GM21360 (cell line): ENCODE results near the gene SNX17.
"Not testable (repeated sequence)": the region's sequence is repeated elsewhere in the genome, so short reads cannot be mapped to it uniquely, and the experiment has no call there.

Source experiments
- ATAC-seq: cut with Tn5 transposase; IDR thresholded peaks from one replicate; pipeline ENCODE4 v1.9.1; 2021; ENCODE audit warnings: mild to moderate bottlenecking, moderate library complexity; ENCODE audit not compliant: unreplicated experiment

The SNX17 gene, protein sequence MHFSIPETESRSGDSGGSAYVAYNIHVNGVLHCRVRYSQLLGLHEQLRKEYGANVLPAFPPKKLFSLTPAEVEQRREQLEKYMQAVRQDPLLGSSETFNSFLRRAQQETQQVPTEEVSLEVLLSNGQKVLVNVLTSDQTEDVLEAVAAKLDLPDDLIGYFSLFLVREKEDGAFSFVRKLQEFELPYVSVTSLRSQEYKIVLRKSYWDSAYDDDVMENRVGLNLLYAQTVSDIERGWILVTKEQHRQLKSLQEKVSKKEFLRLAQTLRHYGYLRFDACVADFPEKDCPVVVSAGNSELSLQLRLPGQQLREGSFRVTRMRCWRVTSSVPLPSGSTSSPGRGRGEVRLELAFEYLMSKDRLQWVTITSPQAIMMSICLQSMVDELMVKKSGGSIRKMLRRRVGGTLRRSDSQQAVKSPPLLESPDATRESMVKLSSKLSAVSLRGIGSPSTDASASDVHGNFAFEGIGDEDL

DNA sequence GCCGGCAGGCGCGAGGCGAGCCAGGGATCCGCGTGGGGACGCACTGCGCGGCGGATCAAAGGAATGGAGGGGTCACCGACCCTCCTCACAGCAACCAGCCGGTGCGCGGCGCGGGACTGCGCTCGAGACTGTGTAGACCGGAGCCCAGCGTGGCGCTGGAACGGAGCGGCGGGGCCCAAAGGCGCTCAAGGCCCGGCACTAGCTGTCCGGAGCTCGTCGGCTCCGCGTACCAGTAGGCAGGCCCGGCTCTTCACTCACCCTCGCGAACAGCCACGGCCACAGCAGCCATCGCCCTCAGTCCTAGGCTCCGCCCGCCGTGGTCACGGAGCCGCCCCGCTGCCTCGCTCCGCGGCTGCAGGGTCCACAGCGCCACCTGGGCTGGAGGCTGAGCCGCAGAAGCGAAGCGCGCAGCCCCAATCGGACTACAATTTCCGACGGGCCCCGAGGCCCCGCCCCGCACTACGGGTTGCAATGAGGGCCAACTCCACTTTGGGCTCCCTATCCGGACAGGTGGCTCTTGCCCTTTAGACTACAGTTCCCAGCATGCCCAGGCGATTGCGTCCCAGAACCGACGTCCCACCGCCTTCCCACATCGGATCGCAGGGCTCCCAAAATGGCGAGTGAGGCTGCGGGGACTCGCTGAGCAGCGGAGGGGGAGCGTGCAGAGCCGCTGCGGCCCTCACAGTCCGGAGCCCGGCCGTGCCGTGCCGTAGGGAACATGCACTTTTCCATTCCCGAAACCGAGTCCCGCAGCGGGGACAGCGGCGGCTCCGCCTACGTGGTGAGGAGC lies at the start of gene SNX17, which contains the start of gene EIF2B4:
Gene SNX17, plus strand, starts transcription at position 591 of the 790 bp plus-strand sequence. Its CDS starts 128 bp downstream, at position 719.
Gene EIF2B4, minus strand, starts transcription at position 313 of the 790 bp plus-strand sequence. Its CDS starts 24 bp downstream, at position 289.
- peak; percentile 88 for ATAC-seq

DNA sequence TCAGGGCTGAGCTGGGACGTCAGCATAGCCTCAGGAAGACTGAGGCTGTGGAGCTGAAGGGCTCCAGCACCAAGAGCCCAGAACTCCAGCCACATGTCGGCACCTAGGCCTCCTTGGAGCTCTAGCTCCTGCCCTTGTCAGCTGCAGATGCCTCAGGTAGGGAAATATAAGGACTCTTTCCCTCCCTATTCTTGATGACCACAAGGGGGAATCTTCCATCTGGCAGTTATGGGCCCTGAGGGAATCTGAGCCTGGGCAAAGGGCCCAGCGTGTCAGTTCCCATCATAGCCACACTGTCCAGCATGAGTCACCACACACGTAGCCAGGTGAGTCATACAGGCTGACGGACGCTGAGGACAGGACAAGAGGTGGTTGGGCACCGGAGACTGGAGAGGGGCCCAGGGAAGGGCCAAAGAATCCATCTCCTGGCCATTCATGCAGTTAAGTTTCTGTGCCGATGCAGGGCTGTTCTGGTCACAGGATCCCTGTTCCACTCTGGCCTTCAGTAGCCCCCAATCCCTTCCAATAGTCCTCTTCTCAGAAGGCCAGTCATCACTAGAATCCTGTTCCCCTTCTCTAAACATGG lies 49.4 kb upstream of the SNX17 start:
- no peak for ATAC-seq

DNA sequence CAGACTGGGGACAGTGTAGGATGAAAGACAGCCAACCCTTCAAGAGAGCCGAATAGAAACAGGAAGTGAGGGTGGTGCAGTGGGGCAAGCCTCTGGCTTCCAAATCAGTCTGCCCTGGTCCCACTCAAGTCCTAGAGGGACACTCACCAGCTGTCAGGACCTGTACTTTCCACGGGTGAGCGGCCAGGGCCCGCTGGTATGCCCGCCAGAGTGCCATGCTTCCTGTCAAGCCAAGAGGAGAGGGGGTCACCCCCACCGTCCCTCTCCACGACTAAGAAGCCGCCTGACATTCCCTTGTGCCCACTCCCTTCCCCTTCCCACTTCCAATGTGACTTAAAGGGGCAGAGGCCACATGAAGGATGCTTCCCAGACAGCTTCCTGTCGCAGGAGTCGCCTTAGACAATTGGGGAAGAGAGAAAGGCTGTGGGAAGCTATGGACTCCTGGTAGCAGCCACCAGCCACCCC lies 48.1 kb upstream of the SNX17 start:
- peak; percentile 20 for ATAC-seq

DNA sequence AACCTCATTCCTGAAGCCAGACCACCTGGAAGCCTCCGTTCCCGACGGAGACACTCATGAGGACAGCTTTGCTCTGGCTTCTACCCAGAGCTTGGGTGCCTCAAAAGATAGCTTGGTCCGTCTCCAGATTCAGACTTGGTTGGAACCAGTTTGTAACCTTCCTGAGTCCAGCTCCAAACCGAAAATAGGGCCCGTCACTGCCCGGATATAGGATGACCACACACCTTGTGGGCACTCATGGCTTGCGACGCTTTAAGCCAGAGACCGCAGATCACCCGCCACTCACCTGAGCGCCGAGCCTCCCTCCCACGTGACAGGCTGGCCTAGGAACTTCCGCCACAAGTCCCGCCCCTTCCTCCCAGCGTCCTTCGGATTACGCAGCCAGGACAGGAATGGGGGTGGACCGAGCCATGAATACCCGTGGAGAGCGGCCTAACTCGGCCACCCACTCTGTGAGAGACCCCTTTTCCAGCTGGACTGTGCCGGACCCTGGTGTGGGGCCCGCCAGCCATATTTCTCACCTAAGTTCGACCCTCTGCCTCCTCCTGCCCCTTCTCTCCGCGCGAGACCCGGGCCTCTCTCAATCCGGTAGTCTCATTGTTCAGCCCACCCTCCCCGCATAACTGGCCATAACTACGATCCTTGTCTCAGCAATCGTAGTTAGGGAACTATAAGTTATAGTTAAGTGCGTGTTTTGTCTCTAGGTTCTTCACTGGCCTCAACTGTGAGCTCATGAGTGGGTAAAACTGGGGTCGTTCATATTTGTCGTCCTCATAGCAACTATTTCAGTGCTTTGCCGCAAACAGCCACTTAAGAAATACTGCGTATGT lies 47.4 kb upstream of the SNX17 start, which contains the start of gene MPV17:
Gene MPV17, minus strand, starts transcription at position 332 of the 830 bp plus-strand sequence. CDS start 580 bp downstream, outside the sequence.
- ATAC-seq = peak; percentile 82

DNA sequence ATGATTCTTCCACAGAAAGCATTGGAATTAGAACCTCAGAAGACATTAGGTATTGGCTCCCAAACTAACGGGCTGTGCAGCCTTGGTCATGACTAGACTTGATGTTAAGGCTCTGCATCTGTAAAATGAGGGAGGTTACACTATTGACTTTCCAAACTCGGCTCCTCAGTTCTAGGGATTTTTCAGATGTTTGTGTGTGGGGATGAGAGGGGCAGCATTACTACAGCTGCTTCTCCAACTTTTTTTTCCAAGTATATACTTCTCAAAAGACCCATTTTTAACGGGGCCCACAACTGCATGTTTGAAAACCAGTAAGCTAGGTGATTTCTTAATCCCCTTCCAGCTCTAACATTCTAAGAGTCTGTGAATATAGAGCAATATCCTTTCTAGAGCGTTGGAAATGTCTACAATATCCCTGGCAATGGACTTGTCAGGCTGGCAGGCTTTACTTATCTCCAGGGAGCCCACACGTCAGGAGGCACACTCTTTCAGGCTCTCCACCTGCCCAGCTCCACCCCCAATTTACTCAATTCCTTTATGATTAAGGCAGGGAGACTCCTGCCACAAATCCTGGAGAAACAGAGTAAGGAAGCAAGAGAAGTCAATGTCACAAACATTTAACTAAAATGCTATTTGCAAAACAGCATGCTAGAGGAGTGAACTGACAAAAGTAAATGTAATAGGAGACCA lies 46.7 kb upstream of the SNX17 start:
- no peak for ATAC-seq

DNA sequence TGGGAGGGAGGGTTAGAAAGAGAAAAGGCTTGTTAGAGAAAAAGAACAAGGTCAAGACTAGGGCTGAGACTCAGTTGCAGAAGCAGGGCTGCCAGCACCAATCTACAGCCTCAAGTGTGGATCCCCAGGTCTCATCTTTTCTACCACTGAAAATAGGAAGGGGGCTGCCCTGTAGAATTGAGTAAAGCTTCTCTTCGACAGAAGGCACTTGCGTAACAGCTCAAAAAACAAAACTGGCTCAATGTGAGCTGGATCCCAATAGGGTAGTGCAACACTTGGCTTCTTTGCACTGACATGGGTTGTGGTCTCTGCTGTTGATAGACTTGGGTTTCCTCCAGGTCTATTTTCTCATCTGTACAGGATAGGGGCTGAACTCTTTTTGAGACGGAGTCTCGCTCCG lies 45.7 kb upstream of the SNX17 start:
- ATAC-seq = no peak

DNA sequence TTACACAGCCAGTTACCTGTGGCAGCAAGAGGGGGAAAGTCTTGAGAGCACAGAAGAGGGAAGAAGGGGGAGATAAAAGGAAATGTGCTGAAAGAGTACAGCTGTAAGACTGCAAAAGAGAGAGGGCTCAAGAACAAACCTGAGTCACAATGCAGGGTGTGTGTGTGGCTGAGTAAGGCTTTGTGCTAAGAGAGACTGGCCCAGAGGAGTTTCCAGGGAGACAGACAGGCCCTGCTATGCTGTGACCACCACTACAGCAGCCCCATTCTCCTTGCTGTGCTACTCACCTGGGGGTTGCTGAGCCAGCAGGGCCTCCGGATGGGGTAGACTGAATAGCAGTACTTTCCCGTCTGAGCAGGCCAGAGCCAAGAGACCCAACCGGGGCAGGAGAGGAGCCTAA lies 35.1 kb upstream of the SNX17 start:
- ATAC-seq = no peak

DNA sequence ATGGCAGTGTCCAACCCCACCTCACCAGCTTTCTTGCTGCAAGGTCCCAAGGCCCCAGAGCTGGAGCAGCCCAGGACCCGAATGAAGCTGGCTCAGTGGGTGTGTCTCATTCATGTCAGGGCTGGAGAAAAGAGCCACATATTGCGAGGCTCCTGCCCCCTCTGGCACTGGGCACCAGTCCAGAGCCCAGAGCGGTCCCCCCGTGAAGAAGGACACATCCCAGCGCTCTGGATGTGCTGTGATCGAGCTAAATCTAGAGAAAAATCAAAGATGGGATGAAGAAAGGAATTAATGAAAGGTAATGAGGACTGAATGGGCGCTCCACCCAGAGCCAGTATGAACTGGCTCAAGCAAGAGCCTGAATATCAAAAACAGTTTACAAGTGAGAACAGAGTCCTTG lies 34.2 kb upstream of the SNX17 start:
- ATAC-seq = no peak

DNA sequence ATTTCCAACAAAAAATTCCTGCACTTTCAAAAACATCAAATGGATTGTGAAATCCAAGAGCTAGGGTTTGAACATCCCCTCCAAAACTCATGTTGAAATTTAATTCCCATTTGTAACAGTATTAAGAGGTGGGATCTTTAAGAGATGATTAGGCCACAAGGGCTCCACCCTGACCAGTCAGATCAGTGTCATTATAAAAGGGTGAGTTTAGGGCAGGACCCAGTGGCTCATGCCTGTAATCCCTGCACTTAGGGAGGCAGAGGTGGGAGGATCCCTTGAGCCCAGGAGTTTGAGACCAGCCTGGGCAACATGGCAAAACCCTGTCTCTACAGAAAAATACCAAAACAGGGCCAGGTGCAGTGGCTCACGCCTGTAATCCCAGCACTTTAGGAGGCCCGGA lies 22.8 kb upstream of the SNX17 start:
- no peak for ATAC-seq

DNA sequence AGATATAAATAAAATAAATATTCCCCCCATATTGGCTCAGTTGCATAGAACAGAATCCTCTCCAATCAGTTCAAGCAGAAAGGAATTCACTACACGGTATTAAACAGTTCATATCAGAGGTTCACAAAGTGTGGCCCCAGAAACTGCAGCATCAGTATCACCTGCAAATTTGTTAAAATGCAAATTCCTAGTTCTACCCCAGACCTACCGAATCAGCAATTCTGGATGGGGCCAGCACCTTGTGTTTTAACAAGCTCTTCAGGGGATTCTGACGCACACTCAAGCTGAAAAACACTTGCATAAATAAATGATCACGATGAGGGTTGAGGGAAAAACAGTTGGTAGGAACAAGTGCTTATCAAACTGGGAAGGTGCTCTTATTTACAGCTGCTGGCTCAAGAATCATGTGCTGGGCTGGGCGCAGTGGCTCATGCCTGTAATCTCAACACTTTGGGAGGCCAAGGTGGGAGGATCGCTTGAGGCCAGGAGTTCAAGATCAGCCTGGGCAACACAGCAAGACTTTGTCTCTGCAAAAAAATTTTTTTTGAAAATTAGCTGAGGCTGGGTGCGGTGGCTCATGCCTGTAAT lies 20.2 kb upstream of the SNX17 start:
- ATAC-seq = no peak

DNA sequence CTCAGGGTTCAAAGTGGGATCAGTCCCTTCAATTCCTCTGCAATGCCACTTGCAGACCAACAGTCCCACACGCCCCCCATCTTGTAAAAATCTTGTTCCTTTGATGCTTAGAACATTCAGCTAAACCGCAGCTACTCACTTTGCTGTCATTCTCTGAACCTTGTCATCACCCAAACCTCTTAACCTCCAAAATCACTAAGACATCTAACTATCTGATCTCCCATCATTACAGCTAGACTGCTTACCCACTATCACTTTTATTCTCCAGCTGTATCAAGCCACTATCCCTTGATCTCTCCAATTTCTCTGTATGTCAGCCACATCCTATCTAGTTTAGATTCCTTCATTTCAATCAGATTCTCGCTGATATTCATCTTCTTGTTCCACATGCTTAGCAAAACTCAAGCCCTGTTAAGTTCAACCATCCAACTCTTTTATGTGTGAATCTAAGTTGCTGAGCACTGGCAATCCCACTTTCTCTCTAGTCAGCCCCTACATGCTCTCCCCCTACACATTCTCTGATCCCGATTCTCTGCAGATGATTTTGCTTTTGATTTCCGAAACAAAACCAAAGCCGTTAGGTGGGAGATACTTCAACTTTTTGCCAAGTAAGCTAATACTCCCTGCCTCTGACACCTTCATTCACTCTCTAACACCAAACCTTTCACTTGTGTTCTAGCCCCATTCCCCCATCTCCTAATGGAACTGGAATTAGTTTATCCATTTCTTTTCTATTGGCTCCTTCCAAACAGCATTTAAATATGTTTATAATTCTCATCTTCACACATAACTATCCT lies 18.4 kb upstream of the SNX17 start:
- ATAC-seq = no peak

DNA sequence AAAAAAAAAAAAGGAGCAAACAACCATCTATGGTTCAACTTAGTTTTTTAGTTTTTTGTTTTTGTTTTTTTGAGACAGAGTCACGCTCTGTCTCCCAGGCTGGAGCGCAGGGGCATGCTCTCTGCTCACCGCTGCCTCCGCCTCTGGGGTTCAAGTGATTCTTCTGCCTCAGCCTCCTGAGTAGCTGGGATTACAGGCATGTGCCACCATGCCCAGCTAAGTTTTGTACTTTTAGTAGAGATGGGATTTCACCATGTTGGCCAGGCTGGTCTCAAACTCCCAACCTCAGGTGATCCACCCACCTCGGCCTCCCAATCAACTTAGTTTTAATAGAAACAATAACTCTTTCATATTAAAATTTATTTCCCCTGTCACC lies 17.0 kb upstream of the SNX17 start:
- ATAC-seq = not testable (repeated sequence)

DNA sequence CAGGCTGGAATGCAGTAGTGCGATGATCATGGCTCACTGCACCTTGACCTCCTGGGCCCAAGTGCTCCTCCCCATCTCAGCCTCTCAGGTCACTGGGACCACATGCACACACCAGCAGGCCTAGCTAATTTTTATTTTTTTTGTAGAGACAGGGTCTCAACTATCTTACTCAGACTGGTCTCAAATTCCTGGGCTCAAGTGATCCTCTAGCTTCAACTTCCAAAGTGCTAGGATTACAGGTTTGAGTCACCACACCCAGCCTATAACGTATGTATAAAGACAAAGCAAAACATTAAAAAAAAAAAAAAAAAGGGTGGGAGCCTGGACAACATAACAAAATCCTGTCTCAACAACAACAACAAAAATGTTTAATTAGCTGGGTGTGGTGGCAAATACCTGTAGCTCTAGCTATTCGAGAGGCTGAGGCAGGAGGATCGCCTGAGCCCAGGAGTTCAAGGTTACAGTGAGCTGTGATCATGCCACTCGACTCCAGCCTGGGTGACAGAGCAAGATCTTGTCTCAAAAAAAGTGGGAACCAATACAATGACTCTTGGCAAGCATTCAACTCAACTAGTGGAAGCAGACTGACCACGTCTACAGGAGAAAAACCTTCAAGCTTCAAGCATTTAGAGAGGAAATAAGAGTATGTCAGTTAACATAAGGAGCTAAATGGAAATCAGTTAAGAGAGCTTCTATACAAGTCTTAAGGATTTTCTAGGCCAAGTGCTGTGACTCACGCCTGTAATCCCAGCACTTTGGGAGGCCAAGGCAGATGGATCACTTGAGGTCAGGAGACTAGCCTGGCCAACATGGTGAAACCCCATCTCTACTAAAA lies 16.4 kb upstream of the SNX17 start:
- ATAC-seq = no peak

DNA sequence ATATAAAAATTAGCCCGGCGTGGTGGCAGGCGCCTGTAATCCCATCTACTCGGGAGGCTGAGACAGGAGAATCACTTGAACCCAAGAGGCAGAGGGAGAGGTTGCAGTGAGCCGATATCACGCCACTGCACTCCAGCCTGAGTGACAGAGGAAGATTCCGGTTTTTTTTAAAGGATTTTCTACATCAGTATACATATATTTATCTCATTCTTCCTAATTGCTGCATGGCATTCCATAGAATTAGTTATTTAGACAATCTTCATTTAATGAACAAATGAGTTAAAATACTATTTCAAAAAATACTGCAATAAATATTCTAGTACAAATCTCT lies 15.9 kb upstream of the SNX17 start:
- ATAC-seq = no peak

DNA sequence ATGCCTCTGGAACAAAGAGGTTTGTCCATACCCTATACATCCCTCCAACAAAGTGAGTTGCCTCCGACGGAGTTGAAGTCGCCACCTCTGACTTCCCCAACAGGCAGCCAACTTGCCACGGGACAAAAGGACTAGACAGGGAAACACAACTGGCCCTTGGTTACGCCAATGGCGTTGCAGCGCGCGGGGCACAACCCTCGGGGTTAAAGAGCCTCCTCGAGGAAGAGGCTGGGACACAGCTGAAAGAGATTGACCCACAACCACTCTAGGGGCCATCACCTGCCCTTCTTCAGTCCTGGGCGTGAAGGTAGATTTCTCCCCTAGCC lies 14.4 kb upstream of the SNX17 start:
- peak; percentile 38 for ATAC-seq

DNA sequence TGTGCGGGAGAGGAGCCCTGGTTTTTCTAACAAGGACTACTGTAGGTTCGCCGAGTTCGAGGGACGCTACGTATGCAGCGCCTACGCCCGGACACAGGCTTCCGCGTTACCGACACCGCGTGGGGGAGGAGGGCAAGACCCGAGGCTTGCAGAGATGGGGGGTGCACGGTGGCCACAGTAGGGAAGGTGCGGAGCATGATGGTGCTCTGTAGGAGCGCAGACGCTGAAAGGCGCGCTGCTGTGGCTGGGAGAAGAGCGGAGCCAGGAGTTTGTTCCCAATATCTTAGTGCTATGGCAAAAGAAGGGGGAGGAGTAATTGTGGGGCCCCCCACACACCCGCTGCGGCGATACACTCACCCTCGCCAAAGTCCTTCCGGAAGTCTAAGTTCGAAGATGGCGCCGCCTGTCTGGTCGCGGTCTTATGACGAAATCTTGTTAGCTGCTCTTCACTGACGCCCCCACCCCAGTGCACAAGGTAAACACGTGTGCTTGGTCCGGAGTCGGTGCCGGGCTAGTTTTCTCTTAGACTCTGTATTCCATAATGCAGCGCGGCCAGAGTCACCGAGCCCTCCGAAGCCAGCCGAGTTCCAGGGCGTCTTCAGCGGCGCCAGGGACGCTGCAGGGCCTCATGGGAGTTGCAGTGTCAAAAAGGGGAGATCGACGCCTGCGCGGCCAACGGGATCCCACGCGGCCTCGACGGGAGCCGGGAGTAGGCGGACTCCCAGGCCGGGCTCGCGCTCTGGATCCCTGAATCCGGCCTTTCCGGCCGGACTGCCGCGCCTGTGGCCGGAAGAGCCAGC lies 13.8 kb upstream of the SNX17 start, which contains the start of gene GTF3C2:
Gene GTF3C2, minus strand, starts transcription at position 383 of the 800 bp plus-strand sequence. CDS start 13,210 bp downstream, outside the sequence.
- peak; percentile 68 for ATAC-seq
